SK-N-SH (cell line): ENCODE measurements around the gene SELENOM. TPM values are rescaled to one million over a fixed set of nuclear protein-coding genes. Genes with fewer than 3 reads are reported as not detected.

ENCODE experiments used
- CTCF ChIA-PET: fragments of 300-600, 350-600 bp; formaldehyde crosslinking; extraction: SDS; loops from one replicate; lab custom pipeline; 2021; lab: Yijun Ruan, JAX
- POLR2A ChIA-PET: fragments of 350-600 bp; sonication (Branson Sonifier 250); formaldehyde crosslinking; extraction: SDS; loops from one replicate; lab custom pipeline; 2020; ENCODE audit warnings: antibody characterized with exemption, inconsistent platforms; lab: Yijun Ruan, JAX
- DNase-seq: peaks from one replicate; pipeline ENCODE4 v3.0.0; 2012
- H2AFZ ChIP-seq: fragments of 200-600 bp; sonication (generic); 2 replicates; pipeline ENCODE4 v1.8.1; 2016; ENCODE audit warnings: antibody characterized with exemption, mild to moderate bottlenecking, low read depth
- H3F3A ChIP-seq: fragments of 200-600 bp; sonication (generic); replicated peaks from 2 replicates; pipeline ENCODE3; 2016; ENCODE audit warnings: antibody characterized with exemption, mild to moderate bottlenecking; ENCODE audit not compliant: insufficient read depth
- H3K27ac ChIP-seq, 2 experiments: fragments of 200-500 bp in 1 of 2; fragments of 200-600 bp in 1 of 2; sonication (Bioruptor generic) in 1 of 2; sonication (generic), shearing (Covaris generic) in 1 of 2; 2 replicates each; pipeline versions ENCODE4 v1.5.1 to v1.6.1; 2014 to 2016; ENCODE audit warnings: low read depth in 2 of 2, inconsistent platforms in 1 of 2, low read length in 1 of 2, mild to moderate bottlenecking in 1 of 2, mixed read lengths in 1 of 2
- H3K27me3 ChIP-seq: fragments of 200-600 bp; sonication (generic), shearing (Covaris generic); 2 replicates; pipeline ENCODE4 v1.6.1; 2016; ENCODE audit warnings: mixed run types; ENCODE audit not compliant: insufficient read depth
- H3K36me3 ChIP-seq, 2 experiments: fragments of 200-500 bp in 1 of 2; fragments of 200-600 bp in 1 of 2; sonication (Bioruptor generic) in 1 of 2; sonication (generic) in 1 of 2; replicated peaks in 1 of 2; 2 replicates each; pipeline versions ENCODE3 to v1.5.1; 2014 to 2016; ENCODE audit warnings: low read length in 1 of 2, mild to moderate bottlenecking in 1 of 2; ENCODE audit not compliant: insufficient read depth in 2 of 2, control insufficient read depth in 1 of 2
- H3K4me1 ChIP-seq, 2 experiments: fragments of 200-500 bp in 1 of 2; fragments of 200-600 bp in 1 of 2; sonication (Bioruptor generic) in 1 of 2; sonication (generic), shearing (Covaris generic) in 1 of 2; 2 replicates each; pipeline versions ENCODE4 v1.5.1 to v1.6.1; 2014 to 2016; ENCODE audit warnings: low read depth in 1 of 2, low read length in 1 of 2, mixed run types in 1 of 2; ENCODE audit not compliant: insufficient read depth in 2 of 2, control insufficient read depth in 1 of 2
- H3K4me2 ChIP-seq: fragments of 200-600 bp; sonication (generic), shearing (Covaris generic); 2 replicates; pipeline ENCODE4 v1.6.1; 2017; ENCODE audit warnings: mixed run types
- H3K4me3 ChIP-seq, 2 experiments: fragments of 200-500 bp in 1 of 2; fragments of 200-600 bp in 1 of 2; sonication (Bioruptor generic) in 1 of 2; sonication (generic), shearing (Covaris generic) in 1 of 2; 2 replicates each; pipeline versions ENCODE4 v1.5.1 to v1.8.1; 2014 to 2016; ENCODE audit warnings: low read depth in 2 of 2, inconsistent platforms in 1 of 2, low read length in 1 of 2, mild to moderate bottlenecking in 1 of 2, mixed read lengths in 1 of 2, moderate library complexity in 1 of 2
- H3K79me2 ChIP-seq: fragments of 200-600 bp; sonication (generic); 2 replicates; pipeline ENCODE4 v1.8.1; 2017; ENCODE audit warnings: mild to moderate bottlenecking; ENCODE audit not compliant: insufficient read depth
- H3K9ac ChIP-seq: fragments of 200-600 bp; sonication (generic); 2 replicates; pipeline ENCODE4 v1.6.1; 2017; ENCODE audit warnings: mixed run types
- H3K9me2 ChIP-seq: fragments of 200-600 bp; sonication (generic); 2 replicates; pipeline ENCODE4 v1.6.1; 2017; ENCODE audit warnings: mixed run types
- H3K9me3 ChIP-seq: fragments of 200-600 bp; sonication (generic); 2 replicates; pipeline ENCODE4 v1.6.1; 2017; ENCODE audit warnings: mixed run types, mild to moderate bottlenecking, moderate library complexity
- H4K20me1 ChIP-seq: fragments of 200-600 bp; sonication (generic); 2 replicates; pipeline ENCODE4 v1.6.1; 2017; ENCODE audit warnings: mild to moderate bottlenecking, mixed run types; ENCODE audit not compliant: insufficient read depth
- CHD2 ChIP-seq: fragments of 150-350 bp; IDR thresholded peaks from 2 replicates; pipeline ENCODE4 v1.6.1; 2018; ENCODE audit warnings: low read length; ENCODE audit not compliant: partially characterized antibody
- CTCF ChIP-seq: fragments of 200-600 bp; sonication (generic); IDR thresholded peaks from 2 replicates; pipeline ENCODE4 v1.6.1; 2017; ENCODE audit warnings: antibody characterized with exemption, mild to moderate bottlenecking, moderate library complexity
- EP300 ChIP-seq, 2 experiments: IDR thresholded peaks; 2 replicates each; pipeline versions ENCODE4 v1.4.0 to v1.6.1; 2012; ENCODE audit warnings: borderline replicate concordance in 1 of 2, low read depth in 1 of 2, low read length in 1 of 2
- EZH2phosphoT487 ChIP-seq: fragments of 200-600 bp; sonication (generic); IDR thresholded peaks from 2 replicates; pipeline ENCODE4 v1.6.1; 2017; ENCODE audit warnings: low read depth, mixed run types, mild to moderate bottlenecking, antibody characterized with exemption, moderate library complexity, borderline replicate concordance
- FOXJ3 ChIP-seq: sonication (generic); formaldehyde crosslinking; IDR thresholded peaks from 2 replicates; pipeline ENCODE4 v1.5.1; 2020; ENCODE audit warnings: mild to moderate bottlenecking, missing genetic modification reagents
- GATA2 ChIP-seq: sonication (generic); formaldehyde crosslinking; IDR thresholded peaks from 2 replicates; pipeline ENCODE4 v1.5.0; 2020; ENCODE audit warnings: mild to moderate bottlenecking, missing genetic modification reagents
- JUND ChIP-seq: IDR thresholded peaks from 2 replicates; pipeline ENCODE4 v1.4.0; 2012
- MEF2A ChIP-seq: IDR thresholded peaks from 2 replicates; pipeline ENCODE4 v1.4.0; 2012; ENCODE audit warnings: low read depth, borderline replicate concordance
- NFIC ChIP-seq: IDR thresholded peaks from 2 replicates; pipeline ENCODE4 v1.4.0; 2012; ENCODE audit warnings: borderline replicate concordance
- NRF1 ChIP-seq: IDR thresholded peaks from 2 replicates; pipeline ENCODE4 v1.6.1; 2012; ENCODE audit warnings: low read depth, mild to moderate bottlenecking, low read length
- RAD21 ChIP-seq: IDR thresholded peaks from 2 replicates; pipeline ENCODE4 v1.6.1; 2012; ENCODE audit warnings: mild to moderate bottlenecking, low read length
- RXRA ChIP-seq: IDR thresholded peaks from 2 replicates; pipeline ENCODE4 v1.4.0; 2012; ENCODE audit warnings: low read depth, mild to moderate bottlenecking, borderline replicate concordance
- YY1 ChIP-seq: IDR thresholded peaks from 2 replicates; pipeline ENCODE4 v1.4.0; 2012; ENCODE audit warnings: low read depth, mild to moderate bottlenecking
- WGBS: methylation state at CpG from one replicate; pipeline ENCODE4 v1.1.6; 2017; ENCODE audit warnings: low lambda C conversion rate; 5-methylcytosine and 5-hydroxymethylcytosine counted together
- polyA plus RNA-seq, 3 experiments: library from polyadenylated mRNA; depleted of rRNA; stranded (reverse); fragments of >200 nt; gene quantifications; 2 replicates each; pipeline ENCODE4 v1.2.3, GENCODE V29; 2012
- TF ChIP-seq, protein P1 (sequence below): IDR thresholded peaks from 2 replicates; pipeline ENCODE4 v1.4.0; 2012; ENCODE audit warnings: low read depth, borderline replicate concordance
- TF ChIP-seq, protein P2 (sequence below): IDR thresholded peaks from 2 replicates; pipeline ENCODE4; 2012
- TF ChIP-seq, protein P3 (sequence below): IDR thresholded peaks from 2 replicates; pipeline ENCODE4 v1.4.0; 2012; ENCODE audit warnings: low read depth, borderline replicate concordance

The SELENOM gene
- polyA plus RNA-seq, 1 of the 3 experiments (the other 2 are of a cell fraction) = 117 TPM

GRCh38 chr22:31127181-31127772, 19.9 kb upstream of the SELENOM start:
- H3K9ac ChIP-seq = no peak overlapping the region
- no peak overlapping the region for H3K4me2 ChIP-seq
- no peaks in the 10 kb centered on the region for H3K27me3 ChIP-seq
- no peak for DNase-seq
- no peaks in the 10 kb centered on the region for H3K9me2 ChIP-seq
- H3K9me3 ChIP-seq = no peaks in the 10 kb centered on the region
- H2AFZ ChIP-seq = no peak overlapping the region
- 95% methylated on average over 19 of the region's 19 CpGs for WGBS
- H4K20me1 ChIP-seq = no peaks in the 10 kb centered on the region
- no peak overlapping the region for H3K4me3 ChIP-seq
- H3F3A ChIP-seq = peaks cover 6% of the 10 kb centered on the region
- POLR2A ChIA-PET = no interaction called here
- no peak for TF ChIP-seq CTCF
- TF ChIP-seq, protein P1, sequence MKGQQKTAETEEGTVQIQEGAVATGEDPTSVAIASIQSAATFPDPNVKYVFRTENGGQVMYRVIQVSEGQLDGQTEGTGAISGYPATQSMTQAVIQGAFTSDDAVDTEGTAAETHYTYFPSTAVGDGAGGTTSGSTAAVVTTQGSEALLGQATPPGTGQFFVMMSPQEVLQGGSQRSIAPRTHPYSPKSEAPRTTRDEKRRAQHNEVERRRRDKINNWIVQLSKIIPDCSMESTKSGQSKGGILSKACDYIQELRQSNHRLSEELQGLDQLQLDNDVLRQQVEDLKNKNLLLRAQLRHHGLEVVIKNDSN = no peak
- CTCF ChIA-PET = interaction anchor here (0.7 to 2.4 kb wide), 3 partner anchors 20 to 146 kb away, joined by 3 to 7 read pairs (median 4); partner anchors contain the start of gene SELENOM
- peaks cover 0 to 39% of the 10 kb centered on the region in 2 experiments; a peak in 1 of 4 replicates for H3K4me1 ChIP-seq
- no peaks in the 10 kb centered on the region for H3K79me2 ChIP-seq
- no peaks in the 10 kb centered on the region for H3K36me3 ChIP-seq
- no peak overlapping the region for H3K27ac ChIP-seq

- H3K4me3 ChIP-seq = no peak overlapping the region
- no peak overlapping the region for H3K4me2 ChIP-seq
- H4K20me1 ChIP-seq = no peaks in the 10 kb centered on the region
- DNase-seq = no peak
- no peaks in the 10 kb centered on the region for H3K9me3 ChIP-seq
- peaks cover 0 to 43% of the 10 kb centered on the region in 2 experiments; a peak in 1 of 4 replicates for H3K4me1 ChIP-seq
- H3K36me3 ChIP-seq = no peaks in the 10 kb centered on the region
- WGBS = 89% methylated on average over 9 of the region's 13 CpGs
- no peak overlapping the region; a peak in 1 of 4 replicates for H3K27ac ChIP-seq
- peaks cover 6% of the 10 kb centered on the region for H3F3A ChIP-seq
- no peaks in the 10 kb centered on the region for H3K79me2 ChIP-seq
- H3K9ac ChIP-seq = no peak overlapping the region
- ChIA-PET CTCF (interaction anchor here (2.4 kb wide), 1 partner anchor 19 kb away, joined by 7 read pairs; the partner anchor contains the start of gene SELENOM), POLR2A (no interaction called here)
- no peaks in the 10 kb centered on the region for H3K27me3 ChIP-seq
- TF ChIP-seq GATA2 (CRISPR knock-in tag) (no peak), RAD21 (no peak), EP300 (IDR thresholded peaks at IDR 0.05; ENCODE audit: borderline replicate concordance in 1 of 2, low read depth in 1 of 2, low read length in 1 of 2) (no peak), CTCF (no peak), YY1 (no peak), NRF1 (no peak), NFIC (no peak), EZH2phosphoT487 (no peak), RXRA (no peak), JUND (no peak), MEF2A (no peak), CHD2 (no peak), FOXJ3 (CRISPR knock-in tag) (no peak)
- TF ChIP-seq, protein P1 = no peak
- TF ChIP-seq, protein P2, sequence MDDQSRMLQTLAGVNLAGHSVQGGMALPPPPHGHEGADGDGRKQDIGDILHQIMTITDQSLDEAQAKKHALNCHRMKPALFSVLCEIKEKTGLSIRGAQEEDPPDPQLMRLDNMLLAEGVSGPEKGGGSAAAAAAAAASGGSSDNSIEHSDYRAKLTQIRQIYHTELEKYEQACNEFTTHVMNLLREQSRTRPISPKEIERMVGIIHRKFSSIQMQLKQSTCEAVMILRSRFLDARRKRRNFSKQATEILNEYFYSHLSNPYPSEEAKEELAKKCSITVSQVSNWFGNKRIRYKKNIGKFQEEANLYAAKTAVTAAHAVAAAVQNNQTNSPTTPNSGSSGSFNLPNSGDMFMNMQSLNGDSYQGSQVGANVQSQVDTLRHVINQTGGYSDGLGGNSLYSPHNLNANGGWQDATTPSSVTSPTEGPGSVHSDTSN = no peak
- TF ChIP-seq, protein P3, sequence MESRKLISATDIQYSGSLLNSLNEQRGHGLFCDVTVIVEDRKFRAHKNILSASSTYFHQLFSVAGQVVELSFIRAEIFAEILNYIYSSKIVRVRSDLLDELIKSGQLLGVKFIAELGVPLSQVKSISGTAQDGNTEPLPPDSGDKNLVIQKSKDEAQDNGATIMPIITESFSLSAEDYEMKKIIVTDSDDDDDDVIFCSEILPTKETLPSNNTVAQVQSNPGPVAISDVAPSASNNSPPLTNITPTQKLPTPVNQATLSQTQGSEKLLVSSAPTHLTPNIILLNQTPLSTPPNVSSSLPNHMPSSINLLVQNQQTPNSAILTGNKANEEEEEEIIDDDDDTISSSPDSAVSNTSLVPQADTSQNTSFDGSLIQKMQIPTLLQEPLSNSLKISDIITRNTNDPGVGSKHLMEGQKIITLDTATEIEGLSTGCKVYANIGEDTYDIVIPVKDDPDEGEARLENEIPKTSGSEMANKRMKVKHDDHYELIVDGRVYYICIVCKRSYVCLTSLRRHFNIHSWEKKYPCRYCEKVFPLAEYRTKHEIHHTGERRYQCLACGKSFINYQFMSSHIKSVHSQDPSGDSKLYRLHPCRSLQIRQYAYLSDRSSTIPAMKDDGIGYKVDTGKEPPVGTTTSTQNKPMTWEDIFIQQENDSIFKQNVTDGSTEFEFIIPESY = no peak
- no peak overlapping the region for H2AFZ ChIP-seq
- no peaks in the 10 kb centered on the region for H3K9me2 ChIP-seq
These were observed 19.5 kb upstream of the SELENOM start for GRCh38 chr22:31126869-31127175.
